Hepatocyte (in vitro differentiated cells): ENCODE results near the gene IPO5. TPM values are rescaled to one million over a fixed set of nuclear protein-coding genes. Genes with fewer than 3 reads are reported as not detected.

ENCODE experiments used
- DNase-seq: peaks from one replicate; pipeline ENCODE4 v3.0.0-alpha.2; 2016; ENCODE audit warnings: low spot score
- H2AFZ ChIP-seq: fragments of 200-600 bp; sonication (generic); 2 replicates; pipeline ENCODE4 v1.6.0; 2016; ENCODE audit warnings: antibody characterized with exemption, mild to moderate bottlenecking
- H3K27ac ChIP-seq: fragments of 200-600 bp; sonication (generic); 2 replicates; pipeline ENCODE4 v1.5.1; 2016; ENCODE audit warnings: mild to moderate bottlenecking
- H3K27me3 ChIP-seq: fragments of 200-600 bp; sonication (generic); 2 replicates; pipeline ENCODE4 v1.6.1; 2016
- H3K36me3 ChIP-seq: fragments of 200-600 bp; sonication (generic); replicated peaks from 2 replicates; pipeline ENCODE4 v1.5.1; 2016; ENCODE audit warnings: low read depth; ENCODE audit not compliant: insufficient read depth
- H3K4me1 ChIP-seq: fragments of 200-600 bp; sonication (generic); 2 replicates; pipeline ENCODE4 v1.5.1; 2016; ENCODE audit warnings: mild to moderate bottlenecking, moderate library complexity; ENCODE audit not compliant: insufficient read depth
- H3K4me2 ChIP-seq: fragments of 200-600 bp; sonication (generic); 2 replicates; pipeline ENCODE4 v1.6.0; 2016
- H3K4me3 ChIP-seq: fragments of 200-600 bp; sonication (generic); 2 replicates; pipeline ENCODE4 v1.5.1; 2016; ENCODE audit warnings: mild to moderate bottlenecking
- H3K79me2 ChIP-seq: fragments of 200-600 bp; sonication (generic); 2 replicates; pipeline ENCODE4 v1.6.0; 2017; ENCODE audit warnings: mild to moderate bottlenecking
- H3K9me2 ChIP-seq: fragments of 200-600 bp; sonication (generic); replicated peaks from 2 replicates; pipeline ENCODE4 v1.6.0; 2017; ENCODE audit warnings: mild to moderate bottlenecking; ENCODE audit not compliant: insufficient read depth
- H3K9me3 ChIP-seq: fragments of 200-600 bp; sonication (generic); 2 replicates; pipeline ENCODE4 v1.5.1; 2016; ENCODE audit warnings: low read depth, mild to moderate bottlenecking
- H4K20me1 ChIP-seq: fragments of 200-600 bp; sonication (generic); 2 replicates; pipeline ENCODE4 v1.6.0; 2016; ENCODE audit warnings: mild to moderate bottlenecking; ENCODE audit not compliant: insufficient read depth, poor library complexity, severe bottlenecking
- CTCF ChIP-seq: fragments of 200-600 bp; sonication (generic); IDR thresholded peaks from 2 replicates; pipeline ENCODE4 v1.5.1; 2016; ENCODE audit warnings: antibody characterized with exemption, mild to moderate bottlenecking; ENCODE audit not compliant: poor library complexity
- EZH2 ChIP-seq: fragments of 200-600 bp; sonication (generic); IDR thresholded peaks from 2 replicates; pipeline ENCODE4 v1.6.1; 2016; ENCODE audit warnings: antibody characterized with exemption, mild to moderate bottlenecking, borderline replicate concordance
- EZH2phosphoT487 ChIP-seq: fragments of 200-600 bp; sonication (generic); IDR thresholded peaks from one replicate; pipeline ENCODE4 v1.6.1; 2018; ENCODE audit warnings: antibody characterized with exemption, mild to moderate bottlenecking, low read depth, moderate library complexity; ENCODE audit not compliant: unreplicated experiment, severe bottlenecking
- WGBS: methylation state at CpG from one replicate; pipeline ENCODE4 v1.1.6; 2016; ENCODE audit warnings: low lambda C conversion rate; ENCODE audit errors: missing lambda C conversion rate; 5-methylcytosine and 5-hydroxymethylcytosine counted together
- polyA plus RNA-seq: library from polyadenylated mRNA; unstranded; fragments of >200 nt; fragmentation: Nextera tagmentation; extraction: Ambion mirVana; gene quantifications from 2 replicates; pipeline ENCODE4 v1.2.1, GENCODE V29; 2016
- total RNA-seq: library from RNA; depleted of rRNA; stranded (reverse); fragments of >200 nt; gene quantifications from 2 replicates; pipeline ENCODE4 v1.2.3, GENCODE V29; 2014

IPO5 gene
- total and polyA plus RNA-seq, 2 experiments from 2014 or later = 34.1 to 104 TPM

- H3K4me1 ChIP-seq = no peaks in the 10 kb centered on the region
- H3K4me3 ChIP-seq = no peak overlapping the region
- H3K4me2 ChIP-seq = no peak overlapping the region
- H2AFZ ChIP-seq = no peak overlapping the region
- no peaks in the 10 kb centered on the region for H3K27me3 ChIP-seq
- no peaks in the 10 kb centered on the region for H3K9me2 ChIP-seq
- no peaks in the 10 kb centered on the region for H3K36me3 ChIP-seq
- TF ChIP-seq EZH2 (no peak), EZH2phosphoT487 (no peak), CTCF (no peak)
- 99% methylated on average over 4 of the region's 4 CpGs for WGBS
- no peaks in the 10 kb centered on the region for H3K79me2 ChIP-seq
- DNase-seq = no peak
- no peaks in the 10 kb centered on the region for H3K9me3 ChIP-seq
- no peak overlapping the region for H3K27ac ChIP-seq
- H4K20me1 ChIP-seq = no peaks in the 10 kb centered on the region
Observed at GRCh38 chr13:98019186-98019585, 65.7 kb downstream of the IPO5 start.

- 93% methylated on average over 3 of the region's 3 CpGs for WGBS
- Histone ChIP-seq H3K27me3 (no peaks in the 10 kb centered on the region), H3K4me3 (no peak overlapping the region), H3K36me3 (no peaks in the 10 kb centered on the region), H3K9me3 (no peaks in the 10 kb centered on the region), H3K27ac (no peak overlapping the region), H2AFZ (no peak overlapping the region), H3K79me2 (no peaks in the 10 kb centered on the region), H4K20me1 (no peaks in the 10 kb centered on the region), H3K4me1 (no peaks in the 10 kb centered on the region), H3K9me2 (no peaks in the 10 kb centered on the region), H3K4me2 (no peak overlapping the region)
- no peak for TF ChIP-seq CTCF
- TF ChIP-seq EZH2 = no peak
- TF ChIP-seq EZH2phosphoT487 = no peak
- no peak for DNase-seq
Observed at GRCh38 chr13:98020271-98020670, 66.8 kb downstream of the IPO5 start.

- Histone ChIP-seq H3K4me3 (no peak overlapping the region), H4K20me1 (no peaks in the 10 kb centered on the region), H3K9me2 (no peaks in the 10 kb centered on the region), H3K4me1 (no peaks in the 10 kb centered on the region), H2AFZ (no peak overlapping the region), H3K9me3 (no peaks in the 10 kb centered on the region), H3K36me3 (no peaks in the 10 kb centered on the region), H3K4me2 (no peak overlapping the region), H3K79me2 (no peaks in the 10 kb centered on the region), H3K27ac (no peak overlapping the region), H3K27me3 (no peaks in the 10 kb centered on the region)
- WGBS = 76% methylated on average over 1 of the region's 1 CpG
- no peak for DNase-seq
- TF ChIP-seq CTCF (no peak), EZH2 (no peak), EZH2phosphoT487 (no peak)
Observed at GRCh38 chr13:98022210-98022609, 68.7 kb downstream of the IPO5 start.

- 95% methylated on average over 7 of the region's 7 CpGs for WGBS
- H2AFZ ChIP-seq = no peak overlapping the region
- H3K36me3 ChIP-seq = no peaks in the 10 kb centered on the region
- H3K9me3 ChIP-seq = no peaks in the 10 kb centered on the region
- TF ChIP-seq EZH2 = no peak
- TF ChIP-seq EZH2phosphoT487 = no peak
- no peak for TF ChIP-seq CTCF
- H3K4me3 ChIP-seq = no peak overlapping the region
- no peaks in the 10 kb centered on the region for H3K4me1 ChIP-seq
- H3K79me2 ChIP-seq = no peaks in the 10 kb centered on the region
- H3K27ac ChIP-seq = no peak overlapping the region
- H4K20me1 ChIP-seq = no peaks in the 10 kb centered on the region
- DNase-seq = no peak
- no peak overlapping the region for H3K4me2 ChIP-seq
- H3K27me3 ChIP-seq = no peaks in the 10 kb centered on the region
- H3K9me2 ChIP-seq = no peaks in the 10 kb centered on the region
Observed at GRCh38 chr13:98025480-98026025, 72.1 kb downstream of the IPO5 start.
